ENCODE results near the gene BRD4.

BRD4 gene

DNA sequence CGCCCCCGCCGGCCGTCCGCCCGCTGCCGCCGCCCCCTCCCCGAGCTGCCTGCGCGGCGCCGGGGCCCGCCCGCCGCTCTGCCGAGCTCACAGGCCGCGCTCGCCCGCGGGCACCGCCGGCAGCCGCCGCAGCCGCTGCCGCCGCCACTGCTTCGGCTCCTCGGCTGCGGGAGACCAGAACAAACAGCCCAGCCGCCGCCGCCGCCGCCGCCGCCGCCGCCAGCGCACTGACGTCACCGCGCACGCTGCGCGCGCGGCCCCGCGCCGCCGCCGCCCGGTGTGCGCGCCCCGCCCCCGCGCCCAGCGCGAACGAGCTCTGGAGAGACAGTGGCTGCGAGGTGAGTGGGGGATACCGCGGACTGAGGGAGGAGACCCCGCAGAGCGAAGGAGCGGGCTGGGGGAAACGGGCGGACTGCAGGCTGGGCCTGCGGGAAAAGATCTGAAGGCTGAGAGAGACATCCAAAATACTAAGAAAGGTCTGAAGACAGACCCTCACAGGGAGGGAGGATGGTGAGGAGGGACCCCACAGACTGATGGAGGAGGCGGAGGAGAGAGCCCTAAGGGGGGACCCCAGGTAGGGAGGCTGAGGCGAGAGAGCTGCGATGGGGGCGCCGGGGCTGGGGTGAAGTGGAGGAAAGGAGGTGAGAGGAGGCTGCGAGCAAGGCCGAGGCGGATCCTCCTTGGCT, at the start of gene BRD4:
Gene BRD4, minus strand, starts transcription at position 229 of the 686 bp plus-strand sequence. CDS start 59,440 bp downstream, outside the sequence.
- Mint-ChIP-seq H3K27ac (peak within 1 kb of the TSS; percentile 95), H3K27me3 (no peaks in the 10 kb centered on the region), H3K4me1 (ENCODE audit: low read depth) (peaks cover 38% of the 10 kb centered on the region), H3K36me3 (peaks cover 2% of the 10 kb centered on the region), H3K9me3 (ENCODE audit: low read depth) (no peaks in the 10 kb centered on the region), H3K4me3 (peak within 1 kb of the TSS; percentile 95)

- Mint-ChIP-seq H3K27me3 (no peaks in the 10 kb centered on the region), H3K9me3 (ENCODE audit: low read depth) (no peaks in the 10 kb centered on the region), H3K4me1 (ENCODE audit: low read depth) (peaks cover 27% of the 10 kb centered on the region), H3K27ac (peak overlapping the region; percentile 72), H3K4me3 (peak overlapping the region; percentile 85), H3K36me3 (no peaks in the 10 kb centered on the region)
These were observed 49.5 kb upstream of the BRD4 start for GRCh38 chr19:15381864-15382263.

- no peaks in the 10 kb centered on the region for H3K36me3 Mint-ChIP-seq
- peak overlapping the region; percentile 72 for H3K27ac Mint-ChIP-seq
- no peaks in the 10 kb centered on the region for H3K9me3 Mint-ChIP-seq (ENCODE audit: low read depth)
- H3K4me3 Mint-ChIP-seq: peak overlapping the region; percentile 85
- peaks cover 32% of the 10 kb centered on the region for H3K4me1 Mint-ChIP-seq (ENCODE audit: low read depth)
- H3K27me3 Mint-ChIP-seq: no peaks in the 10 kb centered on the region
These were observed 49.1 kb upstream of the BRD4 start for GRCh38 chr19:15381429-15381828.

GRCh38 chr19:15379999-15380647, 47.8 kb upstream of the BRD4 start:
- H3K4me3 Mint-ChIP-seq: peak overlapping the region; percentile 85
- H3K27me3 Mint-ChIP-seq: no peaks in the 10 kb centered on the region
- no peaks in the 10 kb centered on the region for H3K9me3 Mint-ChIP-seq (ENCODE audit: low read depth)
- H3K36me3 Mint-ChIP-seq: no peaks in the 10 kb centered on the region
- peak overlapping the region; percentile 99 for H3K27ac Mint-ChIP-seq
- H3K4me1 Mint-ChIP-seq (ENCODE audit: low read depth): peaks cover 35% of the 10 kb centered on the region

- Mint-ChIP-seq H3K9me3 (ENCODE audit: low read depth) (no peaks in the 10 kb centered on the region), H3K4me3 (peak within 1 kb of the TSS; percentile 98), H3K27ac (peak within 1 kb of the TSS; percentile 99), H3K36me3 (no peaks in the 10 kb centered on the region), H3K27me3 (no peaks in the 10 kb centered on the region), H3K4me1 (ENCODE audit: low read depth) (peaks cover 40% of the 10 kb centered on the region)
These were observed 47.0 kb upstream of the BRD4 start, which contains the start of gene AKAP8 for GRCh38 chr19:15379083-15379998. AKAP8 (minus strand) TSS chr19:15379787; CDS start chr19:15379731, 56 bp downstream.

DNA sequence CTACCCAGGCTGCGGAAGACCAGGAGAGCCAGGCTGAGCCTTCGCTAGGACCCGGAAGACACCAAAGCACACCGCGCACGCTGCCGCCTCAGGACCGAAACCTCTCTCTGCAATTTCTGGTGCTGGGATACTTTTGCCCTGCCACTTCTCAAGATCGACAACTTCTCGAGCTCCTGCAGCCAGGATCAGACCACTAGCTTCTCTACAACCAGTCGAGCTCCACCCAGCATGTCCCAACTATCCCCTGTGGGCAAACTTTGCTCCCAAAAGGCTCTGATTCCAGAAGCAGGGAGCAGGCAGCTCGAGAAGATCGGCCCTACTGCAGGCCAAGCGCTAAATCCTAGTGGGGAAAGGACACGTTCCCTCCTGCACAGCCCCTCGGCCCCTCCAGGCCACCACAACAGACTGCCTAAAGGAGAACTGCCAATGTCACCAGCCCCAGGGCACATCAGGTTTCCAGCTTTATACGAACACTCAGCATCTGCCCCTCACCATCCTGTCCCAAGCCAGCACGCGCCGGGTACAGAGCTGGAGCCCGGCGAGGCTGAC, 46.3 kb upstream of the BRD4 start:
- no peaks in the 10 kb centered on the region for H3K36me3 Mint-ChIP-seq
- H3K27ac Mint-ChIP-seq: peak overlapping the region; percentile 98
- no peaks in the 10 kb centered on the region for H3K9me3 Mint-ChIP-seq (ENCODE audit: low read depth)
- no peaks in the 10 kb centered on the region for H3K27me3 Mint-ChIP-seq
- H3K4me3 Mint-ChIP-seq: peak overlapping the region; percentile 98
- peaks cover 40% of the 10 kb centered on the region for H3K4me1 Mint-ChIP-seq (ENCODE audit: low read depth)

- Mint-ChIP-seq H3K27ac (no peak overlapping the region), H3K4me1 (ENCODE audit: low read depth) (peaks cover 28% of the 10 kb centered on the region), H3K9me3 (ENCODE audit: low read depth) (no peaks in the 10 kb centered on the region), H3K4me3 (no peak overlapping the region), H3K36me3 (no peaks in the 10 kb centered on the region), H3K27me3 (no peaks in the 10 kb centered on the region)
These were observed 42.6 kb upstream of the BRD4 start for GRCh38 chr19:15374796-15375440.

GRCh38 chr19:15374105-15374651, 41.8 kb upstream of the BRD4 start:
- H3K4me1 Mint-ChIP-seq (ENCODE audit: low read depth): peaks cover 28% of the 10 kb centered on the region
- no peak overlapping the region for H3K4me3 Mint-ChIP-seq
- H3K9me3 Mint-ChIP-seq (ENCODE audit: low read depth): no peaks in the 10 kb centered on the region
- H3K27ac Mint-ChIP-seq: no peak overlapping the region
- no peaks in the 10 kb centered on the region for H3K36me3 Mint-ChIP-seq
- no peaks in the 10 kb centered on the region for H3K27me3 Mint-ChIP-seq

DNA sequence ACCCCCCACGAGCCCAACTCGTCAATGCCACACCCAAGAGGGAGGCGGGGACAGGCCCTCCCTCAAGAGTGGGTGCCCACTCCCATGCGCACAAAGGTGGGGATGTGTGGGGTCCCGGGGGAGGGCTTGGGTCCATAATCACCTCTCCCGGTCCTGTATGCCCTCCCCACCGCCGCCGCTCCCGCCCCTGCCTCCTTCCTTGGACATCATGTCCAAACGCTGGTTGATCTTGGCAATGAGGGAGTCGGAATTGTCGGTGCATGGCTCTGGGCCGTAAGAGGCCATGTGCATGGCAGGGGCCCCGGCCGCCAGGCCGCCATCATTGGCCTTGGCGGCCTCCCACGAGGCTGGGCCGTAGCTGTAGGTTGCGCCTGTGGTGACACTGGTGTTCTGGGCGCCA, 41.3 kb upstream of the BRD4 start:
- Mint-ChIP-seq H3K4me1 (ENCODE audit: low read depth) (peaks cover 28% of the 10 kb centered on the region), H3K27ac (no peak overlapping the region), H3K36me3 (no peaks in the 10 kb centered on the region), H3K27me3 (no peaks in the 10 kb centered on the region), H3K9me3 (ENCODE audit: low read depth) (no peaks in the 10 kb centered on the region), H3K4me3 (no peak overlapping the region)

DNA sequence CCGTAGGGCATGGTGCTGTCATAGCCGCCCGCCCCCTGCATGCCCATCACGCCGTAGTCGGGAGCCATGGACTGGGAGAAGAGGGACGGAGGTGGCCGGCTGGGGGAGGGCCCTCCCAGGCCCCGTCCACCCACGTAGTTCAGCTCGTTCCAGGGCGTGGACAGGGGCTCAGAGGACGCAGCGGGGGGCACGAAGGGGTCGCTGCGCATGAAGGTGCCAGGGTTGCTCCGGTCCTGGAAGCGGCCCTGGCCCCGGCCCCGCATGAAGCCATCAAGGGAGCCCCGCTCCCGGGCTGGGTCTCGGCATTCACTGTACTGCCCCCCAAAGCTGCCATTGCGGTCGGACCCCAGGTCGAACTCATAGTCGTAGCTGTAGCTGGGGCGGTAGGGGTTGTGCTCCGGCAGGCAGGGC, 40.6 kb upstream of the BRD4 start:
- Mint-ChIP-seq H3K36me3 (no peaks in the 10 kb centered on the region), H3K4me3 (no peak overlapping the region), H3K27me3 (no peaks in the 10 kb centered on the region), H3K27ac (no peak overlapping the region), H3K4me1 (ENCODE audit: low read depth) (peaks cover 23% of the 10 kb centered on the region), H3K9me3 (ENCODE audit: low read depth) (no peaks in the 10 kb centered on the region)

- H3K27me3 Mint-ChIP-seq: no peaks in the 10 kb centered on the region
- H3K4me3 Mint-ChIP-seq: no peak overlapping the region
- no peaks in the 10 kb centered on the region for H3K9me3 Mint-ChIP-seq (ENCODE audit: low read depth)
- no peaks in the 10 kb centered on the region for H3K36me3 Mint-ChIP-seq
- peak overlapping the region; percentile 34 for H3K27ac Mint-ChIP-seq
- peaks cover 19% of the 10 kb centered on the region for H3K4me1 Mint-ChIP-seq (ENCODE audit: low read depth)
These were observed 40.1 kb upstream of the BRD4 start for GRCh38 chr19:15372470-15372869.

DNA sequence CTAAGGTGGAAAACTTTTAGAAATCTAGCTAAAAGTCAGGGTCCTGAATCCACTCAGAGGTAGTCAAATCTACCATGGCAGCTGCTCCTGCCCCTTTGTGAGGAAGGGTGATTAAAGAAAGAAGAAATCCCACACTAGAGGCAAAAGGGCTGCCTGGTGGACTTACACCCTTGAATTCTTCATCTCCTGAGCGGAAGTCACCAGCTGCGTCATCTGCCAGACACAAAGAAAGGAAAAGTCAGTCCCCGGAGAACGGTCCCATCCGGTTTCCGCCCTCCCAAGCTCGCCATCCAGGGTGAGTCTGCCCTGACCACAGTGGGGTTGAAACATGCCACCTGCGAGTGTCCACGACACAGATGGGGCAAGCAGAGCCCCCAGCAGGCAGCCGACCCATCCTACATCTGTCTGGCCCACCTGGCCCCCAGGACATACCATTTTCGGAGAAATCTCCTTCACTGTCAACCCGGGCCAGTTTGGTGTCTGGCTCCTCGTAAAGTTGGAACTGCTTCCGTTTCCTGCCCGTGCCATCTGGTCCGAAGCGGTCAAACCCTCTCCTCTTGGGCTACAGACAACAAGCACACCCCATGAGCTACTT, 39.5 kb upstream of the BRD4 start:
- H3K36me3 Mint-ChIP-seq: no peaks in the 10 kb centered on the region
- H3K4me3 Mint-ChIP-seq: no peak overlapping the region
- no peak overlapping the region for H3K27ac Mint-ChIP-seq
- peaks cover 15% of the 10 kb centered on the region for H3K4me1 Mint-ChIP-seq (ENCODE audit: low read depth)
- H3K27me3 Mint-ChIP-seq: no peaks in the 10 kb centered on the region
- H3K9me3 Mint-ChIP-seq (ENCODE audit: low read depth): no peaks in the 10 kb centered on the region

GRCh38 chr19:15371119-15371518, 38.8 kb upstream of the BRD4 start:
- H3K9me3 Mint-ChIP-seq (ENCODE audit: low read depth): no peaks in the 10 kb centered on the region
- no peaks in the 10 kb centered on the region for H3K36me3 Mint-ChIP-seq
- no peaks in the 10 kb centered on the region for H3K27me3 Mint-ChIP-seq
- H3K4me3 Mint-ChIP-seq: no peak overlapping the region
- no peak overlapping the region for H3K27ac Mint-ChIP-seq
- H3K4me1 Mint-ChIP-seq (ENCODE audit: low read depth): peaks cover 10% of the 10 kb centered on the region

DNA sequence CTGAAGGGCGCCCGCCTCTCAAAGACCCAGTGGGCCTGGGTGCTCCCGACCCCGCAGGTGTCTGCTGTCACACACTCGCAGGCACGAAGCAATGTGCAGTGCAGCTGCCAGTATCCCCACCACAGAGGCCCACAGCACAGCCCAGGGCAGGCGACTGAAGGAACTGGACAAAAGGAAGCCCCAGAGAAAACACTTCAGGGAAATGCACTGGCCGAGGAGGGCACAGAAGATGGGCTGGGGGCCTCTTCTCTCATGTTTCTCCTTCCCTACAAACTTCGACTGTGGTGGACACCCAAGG, 37.2 kb upstream of the BRD4 start:
- no peaks in the 10 kb centered on the region for H3K9me3 Mint-ChIP-seq (ENCODE audit: low read depth)
- H3K27me3 Mint-ChIP-seq: no peaks in the 10 kb centered on the region
- peaks cover 2% of the 10 kb centered on the region for H3K4me1 Mint-ChIP-seq (ENCODE audit: low read depth)
- H3K4me3 Mint-ChIP-seq: no peak overlapping the region
- H3K27ac Mint-ChIP-seq: no peak overlapping the region
- no peaks in the 10 kb centered on the region for H3K36me3 Mint-ChIP-seq
